ENCODE results near the gene WDR12. TPM values are rescaled to one million over a fixed set of nuclear protein-coding genes. Genes with fewer than 3 reads are reported as not detected.
"Not testable (repeated sequence)": the region's sequence is repeated elsewhere in the genome, so short reads cannot be mapped to it uniquely, and the experiment has no call there.

WDR12 gene
- total RNA-seq: 10 to 100 TPM in 1 of 2 donors, 1 to 10 TPM in 1; 9.4 to 36.1 TPM
- 10 to 100 TPM; 15.0 to 17.6 TPM for polyA plus RNA-seq
- long read RNA-seq, donor 1, full-length matches to known transcripts: 8 of 8 reads
- long read RNA-seq, donor 1, partial matches to known transcripts: 0 of 8 reads
- long read RNA-seq, donor 1, other reads (novel, unspliced or antisense): 0 of 8 reads
- long read RNA-seq, donor 2, partial matches to known transcripts: 0 of 1 reads
- long read RNA-seq, donor 2, other reads (novel, unspliced or antisense): 0 of 1 reads
- long read RNA-seq, donor 3, full-length matches to known transcripts: 3 of 3 reads
- long read RNA-seq, donor 3, partial matches to known transcripts: 0 of 3 reads
- long read RNA-seq, donor 3, other reads (novel, unspliced or antisense): 0 of 3 reads
- long read RNA-seq, donor 4, full-length matches to known transcripts: 4 of 4 reads
- long read RNA-seq, donor 4, partial matches to known transcripts: 0 of 4 reads
- long read RNA-seq, donor 4, other reads (novel, unspliced or antisense): 0 of 4 reads
- long read RNA-seq, donor 5, full-length matches to known transcripts: 4 of 4 reads
- long read RNA-seq, donor 5, partial matches to known transcripts: 0 of 4 reads
- long read RNA-seq, donor 5, other reads (novel, unspliced or antisense): 0 of 4 reads

DNA sequence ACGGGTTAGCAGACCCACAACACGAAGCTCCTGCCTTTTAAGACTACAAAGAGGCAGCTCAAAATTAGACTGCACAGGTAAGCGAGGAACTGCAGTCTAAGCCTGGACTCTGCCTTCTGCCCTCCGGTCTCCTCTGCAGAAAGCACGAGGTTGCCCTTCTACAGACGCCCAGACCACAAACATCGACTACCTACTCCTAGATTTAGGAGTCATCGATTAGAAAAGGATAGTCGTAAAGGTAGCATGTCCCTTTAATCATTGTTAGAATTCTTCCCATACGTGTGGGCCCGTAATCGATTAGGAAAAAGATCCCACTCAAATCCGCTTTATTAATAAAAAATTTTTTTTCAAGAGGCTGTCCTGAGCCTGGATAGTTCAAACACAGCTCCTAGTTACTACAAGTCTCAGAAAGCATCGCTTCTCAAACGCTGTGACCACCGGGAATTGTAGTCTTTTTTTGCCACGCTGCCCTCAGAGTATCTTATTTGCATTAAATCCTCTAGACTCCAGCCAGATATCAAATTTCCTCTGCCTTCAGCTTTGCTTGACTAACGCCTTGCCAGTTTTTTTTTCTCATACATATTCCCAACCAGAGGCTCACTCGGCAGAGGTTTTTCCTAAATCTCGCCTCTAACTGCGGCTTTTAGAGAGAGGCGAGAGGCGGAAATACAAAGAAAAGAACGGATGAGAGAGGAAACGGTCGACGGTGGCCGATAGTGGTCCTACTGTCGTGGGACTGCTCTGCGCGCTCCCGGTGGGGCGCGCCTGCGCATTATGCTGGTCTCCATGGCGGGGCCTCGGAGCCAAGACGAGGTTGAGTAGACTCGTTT, at the start of gene WDR12, which contains the start of gene CARF:
Gene WDR12, minus strand, starts transcription at position 162 of the 830 bp plus-strand sequence. CDS start 197 bp downstream, outside the sequence.
Gene CARF, plus strand, starts transcription at position 764 of the 830 bp plus-strand sequence. CDS start 29,628 bp downstream, outside the sequence.
- H3K27me3 ChIP-seq (ENCODE audit: control insufficient read depth in 3 of 3, insufficient read depth in 3 of 3, low read length in 2 of 3): no peaks in the 10 kb centered on the region

DNA sequence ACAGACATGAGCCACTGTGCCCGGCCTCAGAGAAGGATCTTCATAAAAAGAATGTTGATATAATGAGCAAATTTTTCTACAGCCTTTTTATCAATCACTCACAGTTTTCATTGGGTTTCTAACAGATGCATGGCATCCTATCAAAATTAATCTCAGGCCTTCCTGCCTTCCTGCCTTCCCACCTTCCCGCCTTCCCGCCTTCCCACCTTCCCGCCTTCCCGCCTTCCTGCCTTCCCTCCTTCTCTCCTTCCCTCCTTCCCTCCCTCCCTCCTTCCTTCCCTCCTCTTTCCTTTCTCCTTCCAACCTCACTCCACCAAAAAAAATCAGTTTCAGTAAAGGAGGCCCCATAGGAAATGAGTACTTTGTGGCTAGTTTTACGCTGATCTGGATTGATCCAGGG, 49.1 kb upstream of the WDR12 start:
- Histone ChIP-seq H3K4me3 (no peak overlapping the region), H3K9me3 (ENCODE audit: control insufficient read depth in 4 of 4, insufficient read depth in 3 of 4, low read length in 3 of 4) (no peaks in the 10 kb centered on the region), H3K27ac (ENCODE audit: low read depth in 1 of 2, low read length in 1 of 2) (no peak overlapping the region), H3K27me3 (ENCODE audit: control insufficient read depth in 3 of 3, insufficient read depth in 3 of 3, low read length in 2 of 3) (no peaks in the 10 kb centered on the region), H3K9ac (ENCODE audit: insufficient read depth in 1 of 2, low read length in 2 of 2) (no peak overlapping the region), H3K4me1 (ENCODE audit: control insufficient read depth in 5 of 5, insufficient read depth in 5 of 5, low read length in 5 of 5) (no peaks in the 10 kb centered on the region), H3K36me3 (ENCODE audit: control insufficient read depth in 4 of 4, insufficient read depth in 4 of 4, low read length in 4 of 4) (peaks cover 0 to 7% (median 1%) of the 10 kb centered on the region in 4 donors)
- TF ChIP-seq, protein P1, sequence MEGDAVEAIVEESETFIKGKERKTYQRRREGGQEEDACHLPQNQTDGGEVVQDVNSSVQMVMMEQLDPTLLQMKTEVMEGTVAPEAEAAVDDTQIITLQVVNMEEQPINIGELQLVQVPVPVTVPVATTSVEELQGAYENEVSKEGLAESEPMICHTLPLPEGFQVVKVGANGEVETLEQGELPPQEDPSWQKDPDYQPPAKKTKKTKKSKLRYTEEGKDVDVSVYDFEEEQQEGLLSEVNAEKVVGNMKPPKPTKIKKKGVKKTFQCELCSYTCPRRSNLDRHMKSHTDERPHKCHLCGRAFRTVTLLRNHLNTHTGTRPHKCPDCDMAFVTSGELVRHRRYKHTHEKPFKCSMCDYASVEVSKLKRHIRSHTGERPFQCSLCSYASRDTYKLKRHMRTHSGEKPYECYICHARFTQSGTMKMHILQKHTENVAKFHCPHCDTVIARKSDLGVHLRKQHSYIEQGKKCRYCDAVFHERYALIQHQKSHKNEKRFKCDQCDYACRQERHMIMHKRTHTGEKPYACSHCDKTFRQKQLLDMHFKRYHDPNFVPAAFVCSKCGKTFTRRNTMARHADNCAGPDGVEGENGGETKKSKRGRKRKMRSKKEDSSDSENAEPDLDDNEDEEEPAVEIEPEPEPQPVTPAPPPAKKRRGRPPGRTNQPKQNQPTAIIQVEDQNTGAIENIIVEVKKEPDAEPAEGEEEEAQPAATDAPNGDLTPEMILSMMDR (IDR thresholded peaks at IDR 0.05; ENCODE audit: control extremely low read depth, extremely low read depth): no peak
- WGBS, 2 donors: 97 to 98% methylated on average over 6 of the region's 6 CpGs
- ATAC-seq (ENCODE audit: insufficient read depth, low FRiP score) (no peak), DNase-seq (no peak)

More for the DNA sequence above, at the start of gene WDR12, which contains the start of gene CARF:
- H3K36me3 ChIP-seq (ENCODE audit: control insufficient read depth in 4 of 4, insufficient read depth in 4 of 4, low read length in 4 of 4): no peaks in the 10 kb centered on the region
- WGBS, 2 donors: 0% methylated on average over 36 to 39 of the region's 39 CpGs
- ATAC-seq (ENCODE audit: insufficient read depth, low FRiP score) (peak; percentile 96), DNase-seq (peak; percentile 94 to 98 (median 98))
- H3K27ac ChIP-seq (ENCODE audit: low read depth in 1 of 2, low read length in 1 of 2): peak within 1 kb of the TSS; percentile 84 to 98
- TF ChIP-seq, protein P1 (IDR thresholded peaks at IDR 0.05; ENCODE audit: control extremely low read depth, extremely low read depth): no peak
- H3K4me1 ChIP-seq (ENCODE audit: control insufficient read depth in 5 of 5, insufficient read depth in 5 of 5, low read length in 5 of 5): peaks cover 0 to 11% (median 5%) of the 10 kb centered on the region in 5 donors
- H3K4me3 ChIP-seq: peak within 1 kb of the TSS; percentile 62
- peak within 1 kb of the TSS; percentile 58 to 91 for H3K9ac ChIP-seq (ENCODE audit: insufficient read depth in 1 of 2, low read length in 2 of 2)
- no peaks in the 10 kb centered on the region for H3K9me3 ChIP-seq (ENCODE audit: control insufficient read depth in 4 of 4, insufficient read depth in 3 of 4, low read length in 3 of 4)

DNA sequence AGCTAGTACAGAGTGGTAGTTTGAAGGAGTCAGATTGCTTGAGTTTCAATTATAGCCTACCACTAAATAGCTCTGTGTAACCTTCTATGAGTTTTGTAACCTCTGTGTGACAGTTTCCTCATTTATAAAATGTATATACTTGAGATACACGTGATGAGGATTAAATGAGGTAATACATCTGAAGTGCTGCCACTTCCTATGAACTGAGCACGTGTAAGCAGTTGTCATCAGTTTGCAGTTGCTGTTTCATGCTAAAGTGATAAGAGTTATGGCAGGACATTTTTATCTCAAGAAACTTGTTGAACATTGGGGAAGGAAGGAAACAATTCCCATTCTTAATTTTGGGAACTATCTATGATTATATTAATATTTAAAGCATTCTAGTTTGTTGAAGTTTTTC, 39.1 kb upstream of the WDR12 start:
- Histone ChIP-seq H3K36me3 (ENCODE audit: control insufficient read depth in 4 of 4, insufficient read depth in 4 of 4, low read length in 4 of 4) (peaks cover 0 to 6% (median 2%) of the 10 kb centered on the region in 4 donors), H3K4me1 (ENCODE audit: control insufficient read depth in 5 of 5, insufficient read depth in 5 of 5, low read length in 5 of 5) (no peaks in the 10 kb centered on the region), H3K9ac (ENCODE audit: insufficient read depth in 1 of 2, low read length in 2 of 2) (no peak overlapping the region), H3K27me3 (ENCODE audit: control insufficient read depth in 3 of 3, insufficient read depth in 3 of 3, low read length in 2 of 3) (no peaks in the 10 kb centered on the region), H3K4me3 (no peak overlapping the region), H3K9me3 (ENCODE audit: control insufficient read depth in 4 of 4, insufficient read depth in 3 of 4, low read length in 3 of 4) (peaks cover 0 to 4% (median 0%) of the 10 kb centered on the region in 4 donors), H3K27ac (ENCODE audit: low read depth in 1 of 2, low read length in 1 of 2) (no peak overlapping the region)
- ATAC-seq (ENCODE audit: insufficient read depth, low FRiP score): no peak
- 6 to 14% methylated on average over 2 of the region's 2 CpGs for WGBS, 2 donors
- TF ChIP-seq, protein P1 (IDR thresholded peaks at IDR 0.05; ENCODE audit: control extremely low read depth, extremely low read depth): no peak
- peak in 2 of 3 donors; percentile 1 to 16 for DNase-seq

DNA sequence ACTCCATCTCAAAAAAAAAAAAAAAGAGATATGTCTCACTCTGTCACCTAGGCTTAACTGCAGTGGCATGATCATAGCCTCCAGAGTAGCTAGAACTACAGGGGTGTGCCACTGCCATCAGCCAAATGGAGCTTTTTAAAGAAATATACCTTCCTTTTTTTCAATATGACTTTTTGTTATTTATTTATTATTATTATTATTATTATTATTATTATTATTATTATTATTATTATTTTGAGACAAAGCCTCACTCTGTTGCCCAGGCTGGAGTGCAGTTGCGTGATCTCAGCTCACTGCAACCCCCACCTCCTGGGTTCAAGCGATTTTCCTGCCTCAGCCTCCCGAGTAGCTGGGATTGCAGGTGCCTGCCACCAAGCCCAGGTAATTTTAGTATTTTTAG, 37.9 kb upstream of the WDR12 start:
- not testable (repeated sequence) for H3K9ac ChIP-seq (ENCODE audit: insufficient read depth in 1 of 2, low read length in 2 of 2); H3K4me1 ChIP-seq (ENCODE audit: control insufficient read depth in 5 of 5, insufficient read depth in 5 of 5, low read length in 5 of 5); H3K4me3 ChIP-seq; H3K27me3 ChIP-seq (ENCODE audit: control insufficient read depth in 3 of 3, insufficient read depth in 3 of 3, low read length in 2 of 3); H3K9me3 ChIP-seq (ENCODE audit: control insufficient read depth in 4 of 4, insufficient read depth in 3 of 4, low read length in 3 of 4); H3K27ac ChIP-seq (ENCODE audit: low read depth in 1 of 2, low read length in 1 of 2); ATAC-seq (ENCODE audit: insufficient read depth, low FRiP score); DNase-seq; H3K36me3 ChIP-seq (ENCODE audit: control insufficient read depth in 4 of 4, insufficient read depth in 4 of 4, low read length in 4 of 4)
- WGBS, 2 donors: 94 to 98% methylated on average over 3 of the region's 3 CpGs
